HG03460 (cell line): ENCODE results near the gene NOBOX.
"Not testable (repeated sequence)": the region's sequence is repeated elsewhere in the genome, so short reads cannot be mapped to it uniquely, and the experiment has no call there.

ENCODE experiments used
- ATAC-seq: cut with Tn5 transposase; IDR thresholded peaks from one replicate; pipeline ENCODE4 v1.9.1; 2021; ENCODE audit not compliant: unreplicated experiment

The NOBOX gene

GRCh38 chr7:144403649-144404061, at the start of gene NOBOX:
TSS of gene NOBOX (minus strand) at chr7:144403693.
- ATAC-seq: no peak

GRCh38 chr7:144452064-144452463, 48.6 kb upstream of the NOBOX start:
- ATAC-seq: peak; percentile 58

GRCh38 chr7:144445590-144445989, 42.1 kb upstream of the NOBOX start:
- ATAC-seq: no peak

- no peak for ATAC-seq
Observed at GRCh38 chr7:144439717-144440205, 36.3 kb upstream of the NOBOX start.

GRCh38 chr7:144438759-144439158, 35.3 kb upstream of the NOBOX start:
- ATAC-seq: no peak

GRCh38 chr7:144437370-144438191, 34.1 kb upstream of the NOBOX start:
- ATAC-seq: peak; percentile 72

GRCh38 chr7:144436500-144436899, 33.0 kb upstream of the NOBOX start:
- no peak for ATAC-seq

GRCh38 chr7:144428431-144428830, 24.9 kb upstream of the NOBOX start:
- no peak for ATAC-seq

GRCh38 chr7:144427539-144427938, 24.0 kb upstream of the NOBOX start:
- not testable (repeated sequence) for ATAC-seq

- not testable (repeated sequence) for ATAC-seq
Observed at GRCh38 chr7:144418931-144419330, 15.4 kb upstream of the NOBOX start.

- no peak for ATAC-seq
Observed at GRCh38 chr7:144416341-144416740, 12.8 kb upstream of the NOBOX start.

- no peak for ATAC-seq
Observed at GRCh38 chr7:144415858-144416257, 12.4 kb upstream of the NOBOX start.

GRCh38 chr7:144414815-144415214, 11.3 kb upstream of the NOBOX start:
- no peak for ATAC-seq

- no peak for ATAC-seq
Observed at GRCh38 chr7:144410441-144410840, 6.9 kb upstream of the NOBOX start.

GRCh38 chr7:144408121-144408520, 4.6 kb upstream of the NOBOX start:
- ATAC-seq: no peak

- no peak for ATAC-seq
Observed at GRCh38 chr7:144407266-144407931, 3.9 kb upstream of the NOBOX start.

GRCh38 chr7:144404946-144405345, 1.5 kb upstream of the NOBOX start:
- no peak for ATAC-seq

GRCh38 chr7:144403102-144403501, 391 bp downstream of the NOBOX start:
- ATAC-seq: no peak

- ATAC-seq: no peak
Observed at GRCh38 chr7:144401490-144401889, 2.0 kb downstream of the NOBOX start.

- no peak for ATAC-seq
Observed at GRCh38 chr7:144399946-144400345, 3.5 kb downstream of the NOBOX start.

- no peak for ATAC-seq
Observed at GRCh38 chr7:144398911-144399310, 4.6 kb downstream of the NOBOX start.

GRCh38 chr7:144398291-144398690, 5.2 kb downstream of the NOBOX start:
- ATAC-seq: no peak
